ENCODE results near the gene HJURP.

The HJURP gene

DNA sequence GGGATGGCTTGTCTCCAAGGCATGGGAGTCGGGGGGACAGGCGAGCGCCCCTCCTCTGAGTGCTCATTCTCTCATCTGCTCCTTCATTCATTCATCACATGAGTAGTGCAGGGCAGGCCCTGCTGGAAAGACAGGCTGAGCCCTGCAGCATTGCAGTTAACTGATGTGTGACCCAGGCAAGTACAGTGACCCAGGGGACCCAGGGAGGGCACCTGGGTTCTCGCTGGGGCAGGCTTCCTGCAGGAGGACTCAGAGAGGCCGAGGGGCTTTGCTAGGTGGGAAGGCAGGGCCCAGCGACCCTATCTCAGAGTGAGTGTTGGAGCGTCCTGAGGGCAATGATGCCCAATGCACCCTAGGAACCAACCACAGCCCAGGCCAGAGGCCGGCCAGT is 30.6 kb downstream of the HJURP start:
- no peaks in the 10 kb centered on the region for H3K27me3 ChIP-seq
- no peaks in the 10 kb centered on the region for H3K9me3 ChIP-seq
- TF ChIP-seq, protein P1, sequence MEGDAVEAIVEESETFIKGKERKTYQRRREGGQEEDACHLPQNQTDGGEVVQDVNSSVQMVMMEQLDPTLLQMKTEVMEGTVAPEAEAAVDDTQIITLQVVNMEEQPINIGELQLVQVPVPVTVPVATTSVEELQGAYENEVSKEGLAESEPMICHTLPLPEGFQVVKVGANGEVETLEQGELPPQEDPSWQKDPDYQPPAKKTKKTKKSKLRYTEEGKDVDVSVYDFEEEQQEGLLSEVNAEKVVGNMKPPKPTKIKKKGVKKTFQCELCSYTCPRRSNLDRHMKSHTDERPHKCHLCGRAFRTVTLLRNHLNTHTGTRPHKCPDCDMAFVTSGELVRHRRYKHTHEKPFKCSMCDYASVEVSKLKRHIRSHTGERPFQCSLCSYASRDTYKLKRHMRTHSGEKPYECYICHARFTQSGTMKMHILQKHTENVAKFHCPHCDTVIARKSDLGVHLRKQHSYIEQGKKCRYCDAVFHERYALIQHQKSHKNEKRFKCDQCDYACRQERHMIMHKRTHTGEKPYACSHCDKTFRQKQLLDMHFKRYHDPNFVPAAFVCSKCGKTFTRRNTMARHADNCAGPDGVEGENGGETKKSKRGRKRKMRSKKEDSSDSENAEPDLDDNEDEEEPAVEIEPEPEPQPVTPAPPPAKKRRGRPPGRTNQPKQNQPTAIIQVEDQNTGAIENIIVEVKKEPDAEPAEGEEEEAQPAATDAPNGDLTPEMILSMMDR (IDR thresholded peaks at IDR 0.05; ENCODE audit: low read depth, low read length) = no peak
- no peak for DNase-seq
- H3K4me3 ChIP-seq (ENCODE audit: low read depth, low read length) = no peak overlapping the region
- no peaks in the 10 kb centered on the region for H3K36me3 ChIP-seq
- no peaks in the 10 kb centered on the region for H3K4me1 ChIP-seq

DNA sequence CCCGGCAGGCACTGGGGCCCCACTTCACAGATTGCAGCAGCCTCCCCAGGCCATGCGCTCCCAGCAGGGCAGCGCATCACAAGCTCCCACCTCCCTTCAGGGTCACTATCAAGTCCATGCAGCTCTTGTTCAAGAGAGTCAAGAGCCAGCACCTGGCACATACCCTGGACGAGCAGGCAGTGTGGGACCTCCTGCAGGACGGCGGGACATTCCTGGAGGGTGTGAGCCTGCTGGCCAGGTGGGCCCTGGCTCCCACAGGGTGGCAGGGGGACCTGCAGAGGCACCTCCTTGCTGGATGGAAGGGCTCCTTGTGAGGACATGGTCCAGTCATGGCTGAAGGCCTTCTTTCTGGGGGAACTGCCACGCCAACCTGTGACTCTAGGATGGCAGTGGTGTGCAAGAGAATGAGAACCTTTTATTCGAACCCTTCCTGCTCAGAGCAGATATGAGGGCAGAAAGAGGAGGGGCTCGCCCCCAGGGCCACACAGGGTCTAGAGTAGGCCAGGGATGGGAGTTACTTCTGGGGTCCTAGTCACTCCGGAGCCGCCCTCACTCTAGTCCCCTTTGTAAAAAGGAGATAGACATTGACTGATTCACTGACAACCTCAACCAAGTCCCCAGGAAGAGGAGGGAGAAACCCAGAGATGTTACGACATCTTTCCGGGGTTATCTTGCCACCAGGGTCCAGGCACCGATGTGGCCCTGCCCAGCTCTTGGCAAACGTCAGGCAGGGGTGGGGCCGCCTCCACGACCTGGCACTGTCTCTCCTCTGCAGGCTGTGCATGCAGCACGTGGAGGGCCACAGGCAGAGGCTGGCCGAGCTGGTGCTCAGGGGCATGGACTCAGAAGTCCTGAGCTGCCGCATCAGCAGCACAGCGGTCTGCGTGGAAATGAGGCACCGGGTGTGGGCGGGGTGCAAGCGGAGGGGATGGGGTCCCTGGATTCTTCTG is 31.3 kb downstream of the HJURP start:
- Histone ChIP-seq H3K4me3 (ENCODE audit: low read depth, low read length) (no peak overlapping the region), H3K9me3 (no peaks in the 10 kb centered on the region), H3K4me1 (no peaks in the 10 kb centered on the region), H3K36me3 (no peaks in the 10 kb centered on the region), H3K27me3 (no peaks in the 10 kb centered on the region)
- no peak for DNase-seq
- TF ChIP-seq, protein P1 (IDR thresholded peaks at IDR 0.05; ENCODE audit: low read depth, low read length) = no peak

DNA sequence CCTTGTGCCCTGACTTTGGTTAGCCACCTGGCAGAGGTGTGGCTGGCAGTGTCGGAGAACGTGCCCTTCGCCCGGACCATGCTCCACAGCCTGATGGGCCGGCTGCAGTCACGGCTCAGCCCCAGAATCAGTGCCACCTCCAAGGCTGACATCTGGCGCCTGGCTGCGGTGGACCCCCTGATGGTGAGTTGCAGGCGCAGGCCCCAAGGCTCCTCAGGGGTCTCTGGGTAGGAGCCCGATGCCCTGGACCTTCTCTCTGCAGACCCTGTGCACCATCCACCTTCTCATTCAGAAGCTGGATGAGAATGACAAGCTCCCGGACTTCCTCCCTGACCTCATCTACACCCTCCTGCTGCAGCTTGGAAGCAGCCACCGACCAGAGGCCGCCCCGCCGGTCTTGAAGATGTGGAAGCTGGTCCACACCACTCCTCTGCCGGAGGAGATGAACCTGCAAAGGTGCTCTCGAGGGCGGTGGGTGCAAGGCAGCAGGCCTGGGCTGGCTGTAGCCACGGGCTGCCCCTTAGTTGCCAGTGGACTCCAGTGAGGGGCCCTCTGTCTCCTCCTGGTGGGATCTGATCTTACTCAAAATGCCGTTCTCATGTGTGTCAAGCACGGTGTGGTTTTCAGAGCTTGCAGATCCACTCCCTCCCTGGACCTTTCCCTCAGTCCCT is 32.1 kb downstream of the HJURP start:
- Histone ChIP-seq H3K9me3 (no peaks in the 10 kb centered on the region), H3K27me3 (no peaks in the 10 kb centered on the region), H3K4me1 (peaks cover 5% of the 10 kb centered on the region), H3K36me3 (no peaks in the 10 kb centered on the region), H3K4me3 (ENCODE audit: low read depth, low read length) (no peak overlapping the region)
- no peak for DNase-seq
- TF ChIP-seq, protein P1 (IDR thresholded peaks at IDR 0.05; ENCODE audit: low read depth, low read length) = no peak

DNA sequence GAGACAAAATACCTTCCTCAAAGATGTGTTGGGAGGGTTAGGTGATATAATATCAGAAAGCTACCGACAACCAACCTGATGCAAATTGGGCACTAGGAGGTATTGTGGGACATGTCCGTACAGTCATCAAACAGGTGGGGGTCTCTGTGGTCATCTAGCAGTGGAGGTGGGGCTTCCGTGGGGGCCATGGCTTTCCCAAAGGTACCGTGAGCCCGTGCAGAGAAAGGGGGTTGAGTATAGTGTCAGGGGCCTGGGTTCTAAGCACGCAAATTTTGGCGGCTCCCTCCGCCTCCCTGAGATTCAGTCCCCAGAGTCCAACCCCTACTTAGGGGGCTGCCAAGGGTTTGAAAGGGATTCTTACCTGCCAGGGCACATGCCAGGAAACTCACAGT is 32.6 kb downstream of the HJURP start:
- H3K27me3 ChIP-seq = no peaks in the 10 kb centered on the region
- H3K9me3 ChIP-seq = no peaks in the 10 kb centered on the region
- TF ChIP-seq, protein P1 (IDR thresholded peaks at IDR 0.05; ENCODE audit: low read depth, low read length) = no peak
- DNase-seq = no peak
- H3K4me1 ChIP-seq = peaks cover 10% of the 10 kb centered on the region
- no peaks in the 10 kb centered on the region for H3K36me3 ChIP-seq
- no peak overlapping the region for H3K4me3 ChIP-seq (ENCODE audit: low read depth, low read length)

DNA sequence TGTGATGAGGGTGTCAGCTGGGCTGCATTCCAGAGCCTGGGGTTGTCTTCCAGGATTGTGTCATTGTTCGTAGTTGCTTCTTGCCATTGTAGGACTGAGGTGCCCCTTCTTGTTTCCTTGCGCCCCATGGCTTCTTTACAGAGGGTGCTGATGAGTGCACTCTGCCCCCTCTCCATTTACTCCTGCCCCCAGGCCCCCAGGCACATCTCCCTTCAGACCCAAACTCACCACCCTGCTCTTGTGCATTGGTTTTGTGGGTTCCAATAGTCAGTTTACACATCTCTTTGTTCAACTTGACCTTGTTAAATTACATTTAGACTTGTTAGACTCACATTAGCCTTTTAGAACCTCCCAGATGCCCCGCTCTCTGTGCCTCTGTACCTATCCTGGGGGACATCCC is 33.1 kb downstream of the HJURP start:
- TF ChIP-seq, protein P1 (IDR thresholded peaks at IDR 0.05; ENCODE audit: low read depth, low read length) = no peak
- Histone ChIP-seq H3K27me3 (no peaks in the 10 kb centered on the region), H3K4me1 (peaks cover 13% of the 10 kb centered on the region)

DNA sequence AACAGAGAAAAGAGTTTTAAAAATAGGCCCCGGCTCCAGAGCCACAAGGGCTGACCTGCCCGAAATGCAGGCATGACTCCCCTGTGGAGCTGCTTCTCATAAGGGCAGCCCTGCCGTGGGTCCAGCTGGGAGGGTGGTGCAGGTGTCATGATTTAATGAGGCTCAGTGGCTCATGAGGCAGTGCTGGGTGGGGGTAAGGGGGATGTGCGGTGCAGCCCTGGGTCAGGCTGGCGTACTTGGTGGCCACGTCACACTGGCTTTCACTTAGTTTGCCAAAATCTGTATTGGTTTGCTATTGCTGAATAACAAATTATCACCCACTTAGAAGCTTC is 33.6 kb downstream of the HJURP start:
- no peaks in the 10 kb centered on the region for H3K27me3 ChIP-seq
- no peaks in the 10 kb centered on the region for H3K36me3 ChIP-seq
- no peak for DNase-seq
- H3K4me1 ChIP-seq = peaks cover 13% of the 10 kb centered on the region
- H3K9me3 ChIP-seq = no peaks in the 10 kb centered on the region
- H3K4me3 ChIP-seq (ENCODE audit: low read depth, low read length) = no peak overlapping the region
- TF ChIP-seq, protein P1 (IDR thresholded peaks at IDR 0.05; ENCODE audit: low read depth, low read length) = no peak

More for the DNA sequence above, 33.1 kb downstream of the HJURP start:
- no peaks in the 10 kb centered on the region for H3K9me3 ChIP-seq
- DNase-seq = no peak
- H3K4me3 ChIP-seq (ENCODE audit: low read depth, low read length) = no peak overlapping the region
- H3K36me3 ChIP-seq = no peaks in the 10 kb centered on the region
